SK-N-SH (cell line): ENCODE measurements around the gene OBP2A. TPM values are rescaled to one million over a fixed set of nuclear protein-coding genes. Genes with fewer than 3 reads are reported as not detected.

Experiments used
- CTCF ChIA-PET: fragments of 300-600, 350-600 bp; formaldehyde crosslinking; extraction: SDS; loops from one replicate; lab custom pipeline; 2021; lab: Yijun Ruan, JAX
- POLR2A ChIA-PET: fragments of 350-600 bp; sonication (Branson Sonifier 250); formaldehyde crosslinking; extraction: SDS; loops from one replicate; lab custom pipeline; 2020; ENCODE audit warnings: antibody characterized with exemption, inconsistent platforms; lab: Yijun Ruan, JAX
- DNase-seq: peaks from one replicate; pipeline ENCODE4 v3.0.0; 2012
- H2AFZ ChIP-seq: fragments of 200-600 bp; sonication (generic); 2 replicates; pipeline ENCODE4 v1.8.1; 2016; ENCODE audit warnings: antibody characterized with exemption, mild to moderate bottlenecking, low read depth
- H3F3A ChIP-seq: fragments of 200-600 bp; sonication (generic); replicated peaks from 2 replicates; pipeline ENCODE3; 2016; ENCODE audit warnings: antibody characterized with exemption, mild to moderate bottlenecking; ENCODE audit not compliant: insufficient read depth
- H3K27ac ChIP-seq, 2 experiments: fragments of 200-500 bp in 1 of 2; fragments of 200-600 bp in 1 of 2; sonication (Bioruptor generic) in 1 of 2; sonication (generic), shearing (Covaris generic) in 1 of 2; 2 replicates each; pipeline versions ENCODE4 v1.5.1 to v1.6.1; 2014 to 2016; ENCODE audit warnings: low read depth in 2 of 2, inconsistent platforms in 1 of 2, low read length in 1 of 2, mild to moderate bottlenecking in 1 of 2, mixed read lengths in 1 of 2
- H3K27me3 ChIP-seq: fragments of 200-600 bp; sonication (generic), shearing (Covaris generic); 2 replicates; pipeline ENCODE4 v1.6.1; 2016; ENCODE audit warnings: mixed run types; ENCODE audit not compliant: insufficient read depth
- H3K36me3 ChIP-seq, 2 experiments: fragments of 200-500 bp in 1 of 2; fragments of 200-600 bp in 1 of 2; sonication (Bioruptor generic) in 1 of 2; sonication (generic) in 1 of 2; replicated peaks in 1 of 2; 2 replicates each; pipeline versions ENCODE3 to v1.5.1; 2014 to 2016; ENCODE audit warnings: low read length in 1 of 2, mild to moderate bottlenecking in 1 of 2; ENCODE audit not compliant: insufficient read depth in 2 of 2, control insufficient read depth in 1 of 2
- H3K4me1 ChIP-seq, 2 experiments: fragments of 200-500 bp in 1 of 2; fragments of 200-600 bp in 1 of 2; sonication (Bioruptor generic) in 1 of 2; sonication (generic), shearing (Covaris generic) in 1 of 2; 2 replicates each; pipeline versions ENCODE4 v1.5.1 to v1.6.1; 2014 to 2016; ENCODE audit warnings: low read depth in 1 of 2, low read length in 1 of 2, mixed run types in 1 of 2; ENCODE audit not compliant: insufficient read depth in 2 of 2, control insufficient read depth in 1 of 2
- H3K4me2 ChIP-seq: fragments of 200-600 bp; sonication (generic), shearing (Covaris generic); 2 replicates; pipeline ENCODE4 v1.6.1; 2017; ENCODE audit warnings: mixed run types
- H3K4me3 ChIP-seq, 2 experiments: fragments of 200-500 bp in 1 of 2; fragments of 200-600 bp in 1 of 2; sonication (Bioruptor generic) in 1 of 2; sonication (generic), shearing (Covaris generic) in 1 of 2; 2 replicates each; pipeline versions ENCODE4 v1.5.1 to v1.8.1; 2014 to 2016; ENCODE audit warnings: low read depth in 2 of 2, inconsistent platforms in 1 of 2, low read length in 1 of 2, mild to moderate bottlenecking in 1 of 2, mixed read lengths in 1 of 2, moderate library complexity in 1 of 2
- H3K79me2 ChIP-seq: fragments of 200-600 bp; sonication (generic); 2 replicates; pipeline ENCODE4 v1.8.1; 2017; ENCODE audit warnings: mild to moderate bottlenecking; ENCODE audit not compliant: insufficient read depth
- H3K9ac ChIP-seq: fragments of 200-600 bp; sonication (generic); 2 replicates; pipeline ENCODE4 v1.6.1; 2017; ENCODE audit warnings: mixed run types
- H3K9me2 ChIP-seq: fragments of 200-600 bp; sonication (generic); 2 replicates; pipeline ENCODE4 v1.6.1; 2017; ENCODE audit warnings: mixed run types
- H3K9me3 ChIP-seq: fragments of 200-600 bp; sonication (generic); 2 replicates; pipeline ENCODE4 v1.6.1; 2017; ENCODE audit warnings: mixed run types, mild to moderate bottlenecking, moderate library complexity
- H4K20me1 ChIP-seq: fragments of 200-600 bp; sonication (generic); 2 replicates; pipeline ENCODE4 v1.6.1; 2017; ENCODE audit warnings: mild to moderate bottlenecking, mixed run types; ENCODE audit not compliant: insufficient read depth
- ELF1 ChIP-seq: IDR thresholded peaks from 2 replicates; pipeline ENCODE4 v1.4.0; 2012
- FOSL2 ChIP-seq: IDR thresholded peaks from 2 replicates; pipeline ENCODE4 v1.4.0; 2012; ENCODE audit warnings: low read depth, mild to moderate bottlenecking, moderate library complexity, borderline replicate concordance
- JUND ChIP-seq: IDR thresholded peaks from 2 replicates; pipeline ENCODE4 v1.4.0; 2012
- MEF2A ChIP-seq: IDR thresholded peaks from 2 replicates; pipeline ENCODE4 v1.4.0; 2012; ENCODE audit warnings: low read depth, borderline replicate concordance
- MXI1 ChIP-seq: IDR thresholded peaks from 2 replicates; pipeline ENCODE4 v1.6.1; 2012; ENCODE audit warnings: mild to moderate bottlenecking, low read depth, low read length, improper control_type of control experiment
- NFIC ChIP-seq: IDR thresholded peaks from 2 replicates; pipeline ENCODE4 v1.4.0; 2012; ENCODE audit warnings: borderline replicate concordance
- NRF1 ChIP-seq: IDR thresholded peaks from 2 replicates; pipeline ENCODE4 v1.6.1; 2012; ENCODE audit warnings: low read depth, mild to moderate bottlenecking, low read length
- POLR2AphosphoS5 ChIP-seq: IDR thresholded peaks from 2 replicates; pipeline ENCODE4 v1.6.1; 2012; ENCODE audit warnings: low read depth, low read length
- RCOR1 ChIP-seq: fragments of 150-350 bp; IDR thresholded peaks from 2 replicates; pipeline ENCODE4 v1.6.1; 2017; ENCODE audit warnings: antibody characterized with exemption, low read length
- RXRA ChIP-seq: IDR thresholded peaks from 2 replicates; pipeline ENCODE4 v1.4.0; 2012; ENCODE audit warnings: low read depth, mild to moderate bottlenecking, borderline replicate concordance
- SMC3 ChIP-seq: IDR thresholded peaks from 2 replicates; pipeline ENCODE4 v1.6.1; 2012; ENCODE audit warnings: low read depth, low read length, improper control_type of control experiment
- YY1 ChIP-seq: IDR thresholded peaks from 2 replicates; pipeline ENCODE4 v1.4.0; 2012; ENCODE audit warnings: low read depth, mild to moderate bottlenecking
- WGBS: methylation state at CpG from one replicate; pipeline ENCODE4 v1.1.6; 2017; ENCODE audit warnings: low lambda C conversion rate; 5-methylcytosine and 5-hydroxymethylcytosine counted together
- polyA plus RNA-seq, 3 experiments: library from polyadenylated mRNA; depleted of rRNA; stranded (reverse); fragments of >200 nt; gene quantifications; 2 replicates each; pipeline ENCODE4 v1.2.3, GENCODE V29; 2012
- TF ChIP-seq, protein P1 (sequence below): fragments of 200-600 bp; sonication (generic); IDR thresholded peaks from 2 replicates; pipeline ENCODE4 v1.6.1; 2017; ENCODE audit warnings: antibody characterized with exemption, mild to moderate bottlenecking, moderate library complexity
- TF ChIP-seq, protein P2 (sequence below): fragments of 150-350 bp; IDR thresholded peaks from 2 replicates; pipeline ENCODE4 v1.6.1; 2016; ENCODE audit warnings: mild to moderate bottlenecking, low read depth, low read length

The OBP2A gene
- polyA plus RNA-seq, 1 of the 3 experiments (the other 2 are of a cell fraction): not detected

DNA sequence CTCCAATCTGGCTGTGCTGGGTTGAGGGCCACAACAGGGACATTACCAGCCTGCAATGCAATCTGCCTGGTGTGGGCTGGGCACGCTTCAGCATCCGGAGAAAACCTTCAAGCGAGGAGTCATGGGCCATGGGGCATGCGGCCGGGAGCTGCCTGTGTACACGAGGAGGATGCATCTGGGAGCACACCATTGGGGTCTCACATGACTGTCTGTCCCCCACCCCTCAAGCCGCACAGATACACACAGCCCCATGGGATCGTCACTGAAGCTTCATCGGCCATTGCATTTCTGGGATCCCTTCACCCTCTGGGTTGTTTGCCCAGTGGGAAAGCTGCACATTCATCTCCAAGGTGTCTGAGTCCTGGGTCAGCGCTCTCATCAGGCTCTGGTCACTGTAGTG, 14.8 kb upstream of the OBP2A start:
- Histone ChIP-seq H3K4me3 (no peak overlapping the region), H3K27ac (no peak overlapping the region), H3K9ac (no peak overlapping the region), H3K36me3 (no peaks in the 10 kb centered on the region), H3K4me1 (no peaks in the 10 kb centered on the region), H3K79me2 (no peaks in the 10 kb centered on the region), H3K9me3 (no peaks in the 10 kb centered on the region), H2AFZ (no peak overlapping the region), H3K9me2 (no peaks in the 10 kb centered on the region), H3K4me2 (no peak overlapping the region), H4K20me1 (no peaks in the 10 kb centered on the region), H3K27me3 (no peaks in the 10 kb centered on the region), H3F3A (no peaks in the 10 kb centered on the region)
- POLR2A ChIA-PET: no interaction called here
- 68% methylated on average over 5 of the region's 10 CpGs for WGBS
- no peak for DNase-seq
- CTCF ChIA-PET: interaction anchor here (1.8 kb wide), 1 partner anchor 27 kb away, joined by 8 read pairs; no protein-coding TSS in a partner anchor
- TF ChIP-seq SMC3 (no peak), MXI1 (no peak), NRF1 (no peak), FOSL2 (no peak), RXRA (no peak), RCOR1 (no peak), MEF2A (no peak), NFIC (no peak), ELF1 (no peak)
- TF ChIP-seq, protein P1, sequence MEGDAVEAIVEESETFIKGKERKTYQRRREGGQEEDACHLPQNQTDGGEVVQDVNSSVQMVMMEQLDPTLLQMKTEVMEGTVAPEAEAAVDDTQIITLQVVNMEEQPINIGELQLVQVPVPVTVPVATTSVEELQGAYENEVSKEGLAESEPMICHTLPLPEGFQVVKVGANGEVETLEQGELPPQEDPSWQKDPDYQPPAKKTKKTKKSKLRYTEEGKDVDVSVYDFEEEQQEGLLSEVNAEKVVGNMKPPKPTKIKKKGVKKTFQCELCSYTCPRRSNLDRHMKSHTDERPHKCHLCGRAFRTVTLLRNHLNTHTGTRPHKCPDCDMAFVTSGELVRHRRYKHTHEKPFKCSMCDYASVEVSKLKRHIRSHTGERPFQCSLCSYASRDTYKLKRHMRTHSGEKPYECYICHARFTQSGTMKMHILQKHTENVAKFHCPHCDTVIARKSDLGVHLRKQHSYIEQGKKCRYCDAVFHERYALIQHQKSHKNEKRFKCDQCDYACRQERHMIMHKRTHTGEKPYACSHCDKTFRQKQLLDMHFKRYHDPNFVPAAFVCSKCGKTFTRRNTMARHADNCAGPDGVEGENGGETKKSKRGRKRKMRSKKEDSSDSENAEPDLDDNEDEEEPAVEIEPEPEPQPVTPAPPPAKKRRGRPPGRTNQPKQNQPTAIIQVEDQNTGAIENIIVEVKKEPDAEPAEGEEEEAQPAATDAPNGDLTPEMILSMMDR: no peak
- TF ChIP-seq, protein P2, sequence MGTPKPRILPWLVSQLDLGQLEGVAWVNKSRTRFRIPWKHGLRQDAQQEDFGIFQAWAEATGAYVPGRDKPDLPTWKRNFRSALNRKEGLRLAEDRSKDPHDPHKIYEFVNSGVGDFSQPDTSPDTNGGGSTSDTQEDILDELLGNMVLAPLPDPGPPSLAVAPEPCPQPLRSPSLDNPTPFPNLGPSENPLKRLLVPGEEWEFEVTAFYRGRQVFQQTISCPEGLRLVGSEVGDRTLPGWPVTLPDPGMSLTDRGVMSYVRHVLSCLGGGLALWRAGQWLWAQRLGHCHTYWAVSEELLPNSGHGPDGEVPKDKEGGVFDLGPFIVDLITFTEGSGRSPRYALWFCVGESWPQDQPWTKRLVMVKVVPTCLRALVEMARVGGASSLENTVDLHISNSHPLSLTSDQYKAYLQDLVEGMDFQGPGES: no peak
- TF ChIP-seq, all 33 proteins: peak for 0

DNA sequence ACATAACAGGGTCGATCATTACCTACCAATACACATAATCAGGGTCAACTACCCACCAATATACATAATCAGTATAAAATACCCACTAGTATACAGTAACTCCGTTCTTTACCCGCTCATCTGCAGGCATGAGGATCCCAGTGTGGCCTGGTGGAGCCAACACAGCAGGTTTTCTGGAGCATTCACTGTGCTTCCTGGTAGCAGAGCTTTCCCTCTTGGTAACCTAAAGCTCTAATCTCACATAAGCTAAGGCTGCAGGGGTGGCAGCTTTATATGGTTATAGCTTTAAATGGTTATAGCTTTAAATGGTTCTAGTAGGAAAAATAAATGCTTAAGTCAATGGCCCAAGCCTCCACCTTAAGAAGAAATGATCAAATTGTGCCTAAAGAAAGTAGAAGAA, 12.8 kb upstream of the OBP2A start:
- H2AFZ ChIP-seq: no peak overlapping the region
- no peak for DNase-seq
- H3K27ac ChIP-seq: no peak overlapping the region
- H3K27me3 ChIP-seq: no peaks in the 10 kb centered on the region
- POLR2A ChIA-PET: no interaction called here
- no peak overlapping the region for H3K4me2 ChIP-seq
- H3K9me3 ChIP-seq: no peaks in the 10 kb centered on the region
- CTCF ChIA-PET: no interaction called here
- H3K4me3 ChIP-seq: no peak overlapping the region
- H3K36me3 ChIP-seq: no peaks in the 10 kb centered on the region
- H3K4me1 ChIP-seq: no peaks in the 10 kb centered on the region
- no peaks in the 10 kb centered on the region for H3K9me2 ChIP-seq
- TF ChIP-seq YY1 (no peak), JUND (no peak), FOSL2 (no peak), POLR2AphosphoS5 (no peak)
- no peak overlapping the region for H3K9ac ChIP-seq
- no peaks in the 10 kb centered on the region for H4K20me1 ChIP-seq
- H3K79me2 ChIP-seq: no peaks in the 10 kb centered on the region
- WGBS: 69% methylated on average over 3 of the region's 3 CpGs
- H3F3A ChIP-seq: no peaks in the 10 kb centered on the region
